ENCODE measurements around the gene PPP2R1A. TPM values are rescaled to one million over a fixed set of nuclear protein-coding genes. Genes with fewer than 3 reads are reported as not detected.

The PPP2R1A gene
- total RNA-seq, result 100 to 1,000 TPM; 145 to 198 (median 175) TPM

DNA sequence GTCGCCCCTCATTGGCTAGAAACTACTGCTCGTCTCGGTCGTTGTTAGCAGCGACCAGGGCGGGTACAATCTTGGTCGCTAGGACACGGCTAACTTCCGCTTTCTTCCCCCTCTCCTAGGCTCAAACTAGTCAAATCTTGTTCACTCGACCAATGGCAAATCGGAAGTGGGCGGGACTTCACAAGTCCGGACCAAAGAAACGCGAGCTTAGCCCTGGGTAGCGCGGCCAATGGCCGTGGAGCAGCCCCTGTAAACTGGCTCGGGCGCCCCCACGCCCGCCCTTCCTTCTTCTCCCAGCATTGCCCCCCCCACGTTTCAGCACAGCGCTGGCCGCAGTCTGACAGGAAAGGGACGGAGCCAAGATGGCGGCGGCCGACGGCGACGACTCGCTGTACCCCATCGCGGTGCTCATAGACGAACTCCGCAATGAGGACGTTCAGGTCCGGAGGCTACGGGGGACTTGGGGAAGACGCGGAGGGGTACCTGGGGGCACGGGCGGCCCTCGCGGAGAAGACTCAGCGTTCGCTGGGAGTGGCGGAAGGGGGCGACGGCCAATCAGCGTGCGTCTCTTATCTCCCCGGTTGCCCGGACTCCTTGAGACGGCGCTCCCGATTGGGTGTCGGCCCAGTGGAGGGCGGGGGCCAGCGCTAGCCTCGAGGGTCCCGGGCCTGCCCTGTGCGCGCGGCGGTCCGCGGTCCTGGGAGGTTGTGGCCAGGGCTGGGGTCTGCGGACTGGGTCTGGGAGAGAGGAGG lies at the start of gene PPP2R1A:
PPP2R1A (plus strand) TSS at position 318 of the 752 bp plus-strand sequence; CDS start at position 363, 45 bp downstream.
- peak within 1 kb of the TSS; percentile 85 to 92 (median 88) for H3K4me3 ChIP-seq
- no peaks in the 10 kb centered on the region for H3K9me3 ChIP-seq
- TF ChIP-seq POLR2A (IDR thresholded peaks at IDR 0.05) (peak; percentile 69), POLR2AphosphoS5 (IDR thresholded peaks at IDR 0.05) (peak; percentile 83 to 96 (median 94))
- TF ChIP-seq, protein P1, sequence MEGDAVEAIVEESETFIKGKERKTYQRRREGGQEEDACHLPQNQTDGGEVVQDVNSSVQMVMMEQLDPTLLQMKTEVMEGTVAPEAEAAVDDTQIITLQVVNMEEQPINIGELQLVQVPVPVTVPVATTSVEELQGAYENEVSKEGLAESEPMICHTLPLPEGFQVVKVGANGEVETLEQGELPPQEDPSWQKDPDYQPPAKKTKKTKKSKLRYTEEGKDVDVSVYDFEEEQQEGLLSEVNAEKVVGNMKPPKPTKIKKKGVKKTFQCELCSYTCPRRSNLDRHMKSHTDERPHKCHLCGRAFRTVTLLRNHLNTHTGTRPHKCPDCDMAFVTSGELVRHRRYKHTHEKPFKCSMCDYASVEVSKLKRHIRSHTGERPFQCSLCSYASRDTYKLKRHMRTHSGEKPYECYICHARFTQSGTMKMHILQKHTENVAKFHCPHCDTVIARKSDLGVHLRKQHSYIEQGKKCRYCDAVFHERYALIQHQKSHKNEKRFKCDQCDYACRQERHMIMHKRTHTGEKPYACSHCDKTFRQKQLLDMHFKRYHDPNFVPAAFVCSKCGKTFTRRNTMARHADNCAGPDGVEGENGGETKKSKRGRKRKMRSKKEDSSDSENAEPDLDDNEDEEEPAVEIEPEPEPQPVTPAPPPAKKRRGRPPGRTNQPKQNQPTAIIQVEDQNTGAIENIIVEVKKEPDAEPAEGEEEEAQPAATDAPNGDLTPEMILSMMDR (IDR thresholded peaks at IDR 0.05), result peak in 2 of 3 donors; percentile 9 to 26
- H3K36me3 ChIP-seq, result no peaks in the 10 kb centered on the region
- peaks cover 4 to 19% of the 10 kb centered on the region in 2 donors for H3K4me1 ChIP-seq
- intact Hi-C loops (cut with DNase I; ENCODE audit: low total_unique reads), result loop anchor here (2.0 kb wide), 1 partner anchor 19 kb away; the partner anchor contains the start of gene ZNF836
- H3K27me3 ChIP-seq, result no peaks in the 10 kb centered on the region
- DNase-seq (ENCODE audit: low spot score in 2 of 2), result peak; percentile 98 to 100
- H3K27ac ChIP-seq, result peak within 1 kb of the TSS; percentile 98 to 99

DNA sequence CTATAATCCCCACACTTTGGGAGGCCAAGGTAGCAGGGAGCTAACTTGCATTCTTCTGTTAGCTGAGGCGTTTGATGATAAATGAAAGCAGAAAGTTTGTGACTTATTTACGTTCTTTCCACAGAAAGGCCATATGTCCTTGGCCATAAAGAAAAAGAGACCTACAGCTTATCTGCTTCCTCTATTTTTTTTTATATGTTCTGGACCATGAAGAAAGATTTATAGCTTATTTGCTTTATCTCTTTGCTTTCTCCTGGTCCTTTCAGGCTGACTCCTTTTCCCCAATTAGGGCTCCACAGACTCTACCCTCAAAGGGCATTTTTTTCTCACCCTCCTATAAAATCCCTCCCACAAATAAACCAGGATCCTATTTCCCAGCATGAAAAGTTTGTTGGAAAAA lies 48.6 kb upstream of the PPP2R1A start:
- TF ChIP-seq, protein P1 (IDR thresholded peaks at IDR 0.05), result no peak
- TF ChIP-seq POLR2AphosphoS5 (IDR thresholded peaks at IDR 0.05), result no peak
- TF ChIP-seq POLR2A (IDR thresholded peaks at IDR 0.05), result no peak
- intact Hi-C loops (cut with DNase I; ENCODE audit: low total_unique reads), result loop anchor here (5.0 kb wide), 1 partner anchor 91 kb away; no protein-coding TSS in a partner anchor

DNA sequence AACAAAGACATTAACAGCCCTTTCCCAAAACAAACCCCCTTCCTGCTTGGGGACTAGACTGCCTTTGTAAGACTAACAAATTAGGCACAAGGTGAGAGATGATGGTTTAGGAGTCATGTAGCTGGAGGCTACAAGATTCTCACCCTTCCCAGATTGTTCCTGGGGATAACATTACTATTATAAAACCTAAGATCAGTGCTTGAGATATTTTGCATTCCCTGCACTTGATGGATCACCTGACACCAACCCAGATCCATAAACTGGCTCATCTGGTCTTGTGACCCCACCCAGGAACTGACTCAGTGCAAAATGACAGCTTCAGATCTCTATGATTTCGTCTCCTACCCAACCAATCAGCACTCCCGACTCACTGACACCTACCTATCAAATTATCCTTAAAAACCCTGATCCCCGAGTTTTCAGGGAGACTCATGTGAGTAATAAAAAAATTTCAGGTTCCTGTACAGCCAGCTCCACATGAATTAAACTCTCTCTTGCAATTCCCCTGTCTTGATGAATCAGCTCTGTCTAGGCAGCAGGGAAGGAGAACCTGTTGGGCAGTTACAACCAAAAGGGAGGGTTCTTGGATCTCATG lies 47.8 kb upstream of the PPP2R1A start:
- no peak for DNase-seq (ENCODE audit: low spot score in 2 of 2)
- H3K9me3 ChIP-seq, result no peaks in the 10 kb centered on the region
- H3K4me1 ChIP-seq, result peaks cover 0 to 4% of the 10 kb centered on the region in 2 donors
- H3K36me3 ChIP-seq, result no peaks in the 10 kb centered on the region
- no peaks in the 10 kb centered on the region for H3K27me3 ChIP-seq
- H3K4me3 ChIP-seq, result no peak overlapping the region
- H3K27ac ChIP-seq, result peak overlapping the region in 1 of 2 donors; percentile 45
- TF ChIP-seq POLR2A (IDR thresholded peaks at IDR 0.05) (no peak), POLR2AphosphoS5 (IDR thresholded peaks at IDR 0.05) (no peak)
- TF ChIP-seq, protein P1 (IDR thresholded peaks at IDR 0.05), result no peak
- intact Hi-C loops (cut with DNase I; ENCODE audit: low total_unique reads), result loop anchor here (5.0 kb wide), 1 partner anchor 90 kb away; no protein-coding TSS in a partner anchor

More for the DNA sequence above, 48.6 kb upstream of the PPP2R1A start:
- peaks cover 0 to 4% of the 10 kb centered on the region in 2 donors for H3K4me1 ChIP-seq
- H3K4me3 ChIP-seq, result no peak overlapping the region
- H3K27ac ChIP-seq, result peak overlapping the region in 1 of 2 donors; percentile 97
- H3K36me3 ChIP-seq, result no peaks in the 10 kb centered on the region
- no peaks in the 10 kb centered on the region for H3K9me3 ChIP-seq
- H3K27me3 ChIP-seq, result no peaks in the 10 kb centered on the region
- no peak for DNase-seq (ENCODE audit: low spot score in 2 of 2)

DNA sequence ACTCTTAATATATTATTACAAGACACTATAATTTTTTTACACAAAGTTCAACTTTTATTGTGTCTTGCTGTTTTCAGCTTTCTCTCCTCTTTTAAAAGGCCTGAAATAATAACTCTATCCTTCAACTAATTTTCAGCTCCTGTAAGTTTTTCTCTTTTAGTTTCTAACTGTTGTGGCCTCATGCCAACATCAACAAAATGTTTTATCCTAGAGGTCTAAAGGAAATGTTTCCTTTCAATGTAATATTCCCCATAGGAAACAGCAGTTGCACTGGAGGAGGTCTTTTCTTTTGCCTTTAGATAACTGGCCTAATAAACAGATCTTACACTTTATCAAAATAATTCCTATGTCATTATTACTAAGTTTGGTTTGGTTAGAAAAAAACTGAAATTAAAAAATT lies 41.6 kb upstream of the PPP2R1A start:
- Histone ChIP-seq H3K36me3 (no peaks in the 10 kb centered on the region), H3K9me3 (peaks cover 0 to 4% of the 10 kb centered on the region in 2 donors), H3K27me3 (no peaks in the 10 kb centered on the region), H3K4me3 (no peak overlapping the region), H3K27ac (no peak overlapping the region), H3K4me1 (no peaks in the 10 kb centered on the region)
- DNase-seq (ENCODE audit: low spot score in 2 of 2), result no peak
- no peak for TF ChIP-seq POLR2AphosphoS5 (IDR thresholded peaks at IDR 0.05)
- TF ChIP-seq POLR2A (IDR thresholded peaks at IDR 0.05), result no peak
- TF ChIP-seq, protein P1 (IDR thresholded peaks at IDR 0.05), result no peak
- intact Hi-C loops (cut with DNase I; ENCODE audit: low total_unique reads), result no loop called here
